Measurements from ENCODE around the gene CDO1.

Gene CDO1

DNA sequence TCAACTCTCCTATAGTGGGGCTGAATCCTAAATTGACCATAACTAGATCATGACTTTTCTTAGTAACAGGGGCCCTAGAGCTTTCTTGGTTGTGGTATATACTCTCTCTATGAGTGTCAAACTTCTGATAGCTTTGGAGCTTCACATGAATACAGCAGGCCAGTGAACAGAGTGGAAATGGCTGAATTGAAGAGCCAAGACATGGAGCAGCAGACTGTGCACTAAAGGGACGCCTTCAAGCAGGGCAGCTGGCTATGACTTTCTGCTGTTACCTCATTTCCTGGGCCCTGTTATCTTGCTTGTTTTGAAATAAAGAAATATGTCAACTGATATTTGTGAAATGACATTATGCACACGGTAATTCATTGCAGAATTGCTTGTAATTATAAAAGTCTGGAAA, 16.4 kb downstream of the CDO1 start (continued):
- TF ChIP-seq, protein P1, sequence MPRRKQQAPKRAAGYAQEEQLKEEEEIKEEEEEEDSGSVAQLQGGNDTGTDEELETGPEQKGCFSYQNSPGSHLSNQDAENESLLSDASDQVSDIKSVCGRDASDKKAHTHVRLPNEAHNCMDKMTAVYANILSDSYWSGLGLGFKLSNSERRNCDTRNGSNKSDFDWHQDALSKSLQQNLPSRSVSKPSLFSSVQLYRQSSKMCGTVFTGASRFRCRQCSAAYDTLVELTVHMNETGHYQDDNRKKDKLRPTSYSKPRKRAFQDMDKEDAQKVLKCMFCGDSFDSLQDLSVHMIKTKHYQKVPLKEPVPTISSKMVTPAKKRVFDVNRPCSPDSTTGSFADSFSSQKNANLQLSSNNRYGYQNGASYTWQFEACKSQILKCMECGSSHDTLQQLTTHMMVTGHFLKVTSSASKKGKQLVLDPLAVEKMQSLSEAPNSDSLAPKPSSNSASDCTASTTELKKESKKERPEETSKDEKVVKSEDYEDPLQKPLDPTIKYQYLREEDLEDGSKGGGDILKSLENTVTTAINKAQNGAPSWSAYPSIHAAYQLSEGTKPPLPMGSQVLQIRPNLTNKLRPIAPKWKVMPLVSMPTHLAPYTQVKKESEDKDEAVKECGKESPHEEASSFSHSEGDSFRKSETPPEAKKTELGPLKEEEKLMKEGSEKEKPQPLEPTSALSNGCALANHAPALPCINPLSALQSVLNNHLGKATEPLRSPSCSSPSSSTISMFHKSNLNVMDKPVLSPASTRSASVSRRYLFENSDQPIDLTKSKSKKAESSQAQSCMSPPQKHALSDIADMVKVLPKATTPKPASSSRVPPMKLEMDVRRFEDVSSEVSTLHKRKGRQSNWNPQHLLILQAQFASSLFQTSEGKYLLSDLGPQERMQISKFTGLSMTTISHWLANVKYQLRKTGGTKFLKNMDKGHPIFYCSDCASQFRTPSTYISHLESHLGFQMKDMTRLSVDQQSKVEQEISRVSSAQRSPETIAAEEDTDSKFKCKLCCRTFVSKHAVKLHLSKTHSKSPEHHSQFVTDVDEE (CRISPR knock-in tag; IDR thresholded peaks at IDR 0.05) = no peak
- no peak for TF ChIP-seq ESRRG (CRISPR knock-in tag; IDR thresholded peaks at IDR 0.05)
- no peak for TF ChIP-seq ZC3H10 (CRISPR knock-in tag; IDR thresholded peaks at IDR 0.05)

DNA sequence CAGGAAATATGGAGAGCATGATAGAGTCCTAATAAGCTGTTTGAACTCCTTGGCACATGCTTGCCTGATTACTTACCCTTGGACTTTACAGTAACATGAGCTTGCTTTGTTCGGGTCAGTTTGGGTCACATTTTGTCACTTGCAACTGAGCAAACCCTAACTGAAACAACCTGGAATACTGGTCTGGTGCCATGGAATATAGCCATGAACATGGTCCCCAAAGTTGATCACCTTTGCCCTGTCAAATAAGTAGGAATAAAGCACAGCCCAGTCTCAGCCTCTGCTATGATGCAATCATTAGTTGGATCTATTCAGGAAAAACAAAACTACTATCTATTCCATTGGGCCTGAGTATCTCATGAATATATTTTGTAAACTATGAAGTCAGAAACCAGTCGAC, 18.2 kb downstream of the CDO1 start:
- ATAC-seq = no peak
- TF ChIP-seq ZFP30 (CRISPR knock-in tag; IDR thresholded peaks at IDR 0.05) = no peak
- TF ChIP-seq, protein P2, sequence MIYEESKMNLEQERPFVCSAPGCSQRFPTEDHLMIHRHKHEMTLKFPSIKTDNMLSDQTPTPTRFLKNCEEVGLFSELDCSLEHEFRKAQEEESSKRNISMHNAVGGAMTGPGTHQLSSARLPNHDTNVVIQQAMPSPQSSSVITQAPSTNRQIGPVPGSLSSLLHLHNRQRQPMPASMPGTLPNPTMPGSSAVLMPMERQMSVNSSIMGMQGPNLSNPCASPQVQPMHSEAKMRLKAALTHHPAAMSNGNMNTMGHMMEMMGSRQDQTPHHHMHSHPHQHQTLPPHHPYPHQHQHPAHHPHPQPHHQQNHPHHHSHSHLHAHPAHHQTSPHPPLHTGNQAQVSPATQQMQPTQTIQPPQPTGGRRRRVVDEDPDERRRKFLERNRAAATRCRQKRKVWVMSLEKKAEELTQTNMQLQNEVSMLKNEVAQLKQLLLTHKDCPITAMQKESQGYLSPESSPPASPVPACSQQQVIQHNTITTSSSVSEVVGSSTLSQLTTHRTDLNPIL (CRISPR knock-in tag; IDR thresholded peaks at IDR 0.05; ENCODE audit: low read depth) = no peak
- TF ChIP-seq, protein P3, sequence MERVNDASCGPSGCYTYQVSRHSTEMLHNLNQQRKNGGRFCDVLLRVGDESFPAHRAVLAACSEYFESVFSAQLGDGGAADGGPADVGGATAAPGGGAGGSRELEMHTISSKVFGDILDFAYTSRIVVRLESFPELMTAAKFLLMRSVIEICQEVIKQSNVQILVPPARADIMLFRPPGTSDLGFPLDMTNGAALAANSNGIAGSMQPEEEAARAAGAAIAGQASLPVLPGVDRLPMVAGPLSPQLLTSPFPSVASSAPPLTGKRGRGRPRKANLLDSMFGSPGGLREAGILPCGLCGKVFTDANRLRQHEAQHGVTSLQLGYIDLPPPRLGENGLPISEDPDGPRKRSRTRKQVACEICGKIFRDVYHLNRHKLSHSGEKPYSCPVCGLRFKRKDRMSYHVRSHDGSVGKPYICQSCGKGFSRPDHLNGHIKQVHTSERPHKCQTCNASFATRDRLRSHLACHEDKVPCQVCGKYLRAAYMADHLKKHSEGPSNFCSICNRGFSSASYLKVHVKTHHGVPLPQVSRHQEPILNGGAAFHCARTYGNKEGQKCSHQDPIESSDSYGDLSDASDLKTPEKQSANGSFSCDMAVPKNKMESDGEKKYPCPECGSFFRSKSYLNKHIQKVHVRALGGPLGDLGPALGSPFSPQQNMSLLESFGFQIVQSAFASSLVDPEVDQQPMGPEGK (CRISPR knock-in tag; IDR thresholded peaks at IDR 0.05; ENCODE audit: borderline replicate concordance) = no peak
- no peak for TF ChIP-seq SNAI2 (CRISPR knock-in tag; IDR thresholded peaks at IDR 0.05)
- TF ChIP-seq ESRRG (CRISPR knock-in tag; IDR thresholded peaks at IDR 0.05) = no peak
- no peak for TF ChIP-seq ZNF565 (CRISPR knock-in tag; conservative IDR thresholded peaks at IDR 0.05; ENCODE audit: low read depth)
- no peak for TF ChIP-seq TOX (CRISPR knock-in tag; IDR thresholded peaks at IDR 0.05; ENCODE audit: borderline replicate concordance)
- TF ChIP-seq, protein P4, sequence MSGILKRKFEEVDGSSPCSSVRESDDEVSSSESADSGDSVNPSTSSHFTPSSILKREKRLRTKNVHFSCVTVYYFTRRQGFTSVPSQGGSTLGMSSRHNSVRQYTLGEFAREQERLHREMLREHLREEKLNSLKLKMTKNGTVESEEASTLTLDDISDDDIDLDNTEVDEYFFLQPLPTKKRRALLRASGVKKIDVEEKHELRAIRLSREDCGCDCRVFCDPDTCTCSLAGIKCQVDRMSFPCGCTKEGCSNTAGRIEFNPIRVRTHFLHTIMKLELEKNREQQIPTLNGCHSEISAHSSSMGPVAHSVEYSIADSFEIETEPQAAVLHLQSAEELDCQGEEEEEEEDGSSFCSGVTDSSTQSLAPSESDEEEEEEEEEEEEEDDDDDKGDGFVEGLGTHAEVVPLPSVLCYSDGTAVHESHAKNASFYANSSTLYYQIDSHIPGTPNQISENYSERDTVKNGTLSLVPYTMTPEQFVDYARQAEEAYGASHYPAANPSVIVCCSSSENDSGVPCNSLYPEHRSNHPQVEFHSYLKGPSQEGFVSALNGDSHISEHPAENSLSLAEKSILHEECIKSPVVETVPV (CRISPR knock-in tag; IDR thresholded peaks at IDR 0.05) = no peak

DNA sequence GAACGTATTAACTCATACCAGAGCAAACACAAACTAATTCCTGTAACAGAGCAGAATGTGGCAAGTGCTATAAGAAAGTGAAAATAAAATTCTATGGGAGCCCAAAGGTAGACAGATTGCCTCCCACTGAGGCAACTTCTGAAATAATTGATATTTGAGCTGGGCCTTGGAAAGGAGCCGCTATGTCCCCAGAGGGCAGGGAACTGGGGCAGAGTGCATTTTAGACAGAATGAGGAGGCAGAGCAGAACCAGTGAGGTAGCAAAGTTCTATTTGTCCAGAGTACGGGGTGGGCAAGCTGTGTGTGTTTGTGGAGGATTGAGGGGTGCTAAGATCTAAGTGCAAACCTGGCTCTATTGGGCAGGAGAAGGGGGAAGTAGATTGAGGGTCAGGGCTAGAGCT, 19.8 kb downstream of the CDO1 start:
- TF ChIP-seq CSDC2 (CRISPR knock-in tag; IDR thresholded peaks at IDR 0.05) (no peak), ESRRG (CRISPR knock-in tag; IDR thresholded peaks at IDR 0.05) (no peak), ISL1 (CRISPR knock-in tag; IDR thresholded peaks at IDR 0.05) (no peak)
- TF ChIP-seq, protein P1 (CRISPR knock-in tag; IDR thresholded peaks at IDR 0.05) = no peak
- no peak for ATAC-seq

DNA sequence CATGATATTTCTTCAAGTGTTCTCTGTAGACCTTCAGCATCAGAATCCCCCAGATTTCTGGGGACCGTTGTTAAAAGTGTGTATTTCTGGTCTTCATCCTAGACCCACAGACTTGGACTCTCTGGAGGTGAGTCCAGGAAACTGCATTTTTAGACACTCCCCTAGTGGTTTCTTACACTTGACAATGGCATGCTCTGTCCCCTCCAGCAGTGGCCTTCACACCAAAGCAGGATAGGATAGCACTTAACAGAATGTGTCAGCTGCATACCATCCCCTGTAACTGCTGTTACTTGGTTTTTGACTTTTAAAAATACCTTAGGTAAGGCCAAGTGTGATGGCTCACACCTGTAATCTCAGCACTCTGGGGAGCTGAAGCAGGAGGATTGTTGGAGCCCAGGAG, 20.8 kb downstream of the CDO1 start:
- TF ChIP-seq GLIS3 (CRISPR knock-in tag; IDR thresholded peaks at IDR 0.05) (no peak), OSR1 (CRISPR knock-in tag; IDR thresholded peaks at IDR 0.05) (no peak), BACH2 (CRISPR knock-in tag; IDR thresholded peaks at IDR 0.05; ENCODE audit: borderline replicate concordance) (no peak), ZNF8 (CRISPR knock-in tag; IDR thresholded peaks at IDR 0.05) (no peak)
- TF ChIP-seq, protein P2 (CRISPR knock-in tag; IDR thresholded peaks at IDR 0.05; ENCODE audit: low read depth) = no peak
- no peak for ATAC-seq

Measured in SK-N-SH treated with all-trans-retinoic acid at 6 μM for 48 hours (cell line).